Measurements from ENCODE around the gene ZNF236. TPM values are rescaled to one million over a fixed set of nuclear protein-coding genes. Genes with fewer than 3 reads are reported as not detected.

Gene ZNF236
- total and polyA plus RNA-seq, 10 of the 15 experiments (the other 5 are each of a cell fraction or from before 2014, with no cell fraction given), result 1.0 to 14.4 (median 5.9) TPM

GRCh38 chr18:76822506-76823160 is at the start of gene ZNF236 (continued):
- TF ChIP-seq CREM (IDR thresholded peaks at IDR 0.05; ENCODE audit: low read depth) (0 out of 2 replicates have a peak, but pooled peaks have one; percentile 5), NKRF (conservative IDR thresholded peaks at IDR 0.05) (peak; percentile 80), PRDM15 (CRISPR knock-in tag; IDR thresholded peaks at IDR 0.05) (no peak), YY1 (IDR thresholded peaks at IDR 0.05; ENCODE audit: low read depth, low read length) (peak; percentile 87), TCF3 (IDR thresholded peaks at IDR 0.05; ENCODE audit: borderline replicate concordance, insufficient read depth, low read depth, low read length) (peak; percentile 57; the same call in 1 of the 2 replicates), ZNF207 (IDR thresholded peaks at IDR 0.05; ENCODE audit: borderline replicate concordance) (no peak), NFIC (IDR thresholded peaks at IDR 0.05; ENCODE audit: low read depth, low read length) (no peak), ASH2L (IDR thresholded peaks at IDR 0.05; ENCODE audit: borderline replicate concordance, low read depth) (peak; percentile 95; the same call in 1 of the 2 replicates), STAT3 (IDR thresholded peaks at IDR 0.05; ENCODE audit: low read depth, low read length) (no peak), EGR1 (IDR thresholded peaks at IDR 0.05; ENCODE audit: borderline replicate concordance in 1 of 2, low read depth in 2 of 2, low read length in 2 of 2) (peak in 1 of 2 experiments; percentile 62; a peak in 2 of 3 replicates), GATAD2B (conservative IDR thresholded peaks at IDR 0.05; ENCODE audit: low read depth) (peak; percentile 95), SMAD5 (IDR thresholded peaks at IDR 0.05; ENCODE audit: low read depth) (no peak; the same call in 1 of the 2 replicates), RELB (IDR thresholded peaks at IDR 0.05; ENCODE audit: low read depth) (no peak), ZNF274 (IDR thresholded peaks at IDR 0.05; ENCODE audit: insufficient read depth, insufficient read length) (no peak), BACH1 (IDR thresholded peaks at IDR 0.05; ENCODE audit: borderline replicate concordance) (peak; percentile 91), STAT1 (conservative IDR thresholded peaks at IDR 0.05) (0 out of 2 replicates have a peak, but pooled peaks have one; percentile 34), EED (IDR thresholded peaks at IDR 0.05; ENCODE audit: low read depth) (no peak), PML (IDR thresholded peaks at IDR 0.05; ENCODE audit: low read length) (peak; percentile 48; the same call in 1 of the 2 replicates), ZNF687 (IDR thresholded peaks at IDR 0.05) (peak; percentile 75)
